ENCODE results near the gene INTS3.

Gene INTS3

DNA sequence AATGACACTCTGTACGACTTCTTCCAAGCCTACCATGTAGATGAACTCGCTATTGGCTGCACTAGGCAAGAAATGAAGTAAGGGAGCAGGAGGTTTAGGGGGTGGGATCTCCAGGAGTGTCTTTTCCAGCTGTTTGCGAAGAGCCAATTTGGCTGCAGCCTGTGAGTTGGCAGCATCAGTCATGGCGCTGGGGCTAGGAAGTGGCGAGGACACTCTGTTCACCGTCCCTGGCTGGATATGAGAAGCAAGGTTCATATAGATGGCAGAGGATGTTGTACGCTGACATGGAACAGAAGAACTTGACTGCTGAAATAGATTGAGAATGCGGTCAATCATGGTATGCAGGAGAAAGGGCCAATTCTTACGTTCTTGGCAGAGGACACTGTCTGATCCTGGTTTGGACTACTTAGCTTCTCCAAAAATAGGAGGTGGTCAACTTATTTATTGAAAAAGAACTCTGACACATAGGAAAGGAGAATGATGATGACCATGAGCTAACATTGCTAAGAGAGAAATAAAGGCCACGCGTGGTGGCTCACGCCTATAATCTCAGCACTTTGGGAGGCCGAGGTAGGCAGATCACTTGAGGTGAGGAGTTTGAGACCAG, 88.5 kb downstream of the INTS3 start:
- ChIA-PET CTCF (interaction anchor here (0.6 to 1.6 kb wide), 4 partner anchors 10 to 174 kb away, joined by 4 to 9 read pairs (median 6); no protein-coding TSS in a partner anchor), POLR2A (interaction anchor here (0.6 to 1.6 kb wide), 2 partner anchors 170 to 174 kb away, joined by 3 to 5 read pairs; partner anchors contain the start of gene RPS27)
- Histone ChIP-seq H3K9me3 (ENCODE audit: control insufficient read depth, insufficient read depth, low read depth, low read length) (no peaks in the 10 kb centered on the region), H3K4me1 (ENCODE audit: control insufficient read depth, insufficient read depth, low read length) (no peaks in the 10 kb centered on the region), H3K4me3 (ENCODE audit: low read depth, low read length) (no peak overlapping the region), H3K27ac (ENCODE audit: extremely low read depth, low read depth, low read length) (no peak overlapping the region), H3K36me3 (ENCODE audit: control insufficient read depth in 2 of 2, insufficient read depth in 1 of 2, low read length in 2 of 2) (peaks cover 63 to 81% of the 10 kb centered on the region in 2 experiments)
- TF ChIP-seq, protein P1, sequence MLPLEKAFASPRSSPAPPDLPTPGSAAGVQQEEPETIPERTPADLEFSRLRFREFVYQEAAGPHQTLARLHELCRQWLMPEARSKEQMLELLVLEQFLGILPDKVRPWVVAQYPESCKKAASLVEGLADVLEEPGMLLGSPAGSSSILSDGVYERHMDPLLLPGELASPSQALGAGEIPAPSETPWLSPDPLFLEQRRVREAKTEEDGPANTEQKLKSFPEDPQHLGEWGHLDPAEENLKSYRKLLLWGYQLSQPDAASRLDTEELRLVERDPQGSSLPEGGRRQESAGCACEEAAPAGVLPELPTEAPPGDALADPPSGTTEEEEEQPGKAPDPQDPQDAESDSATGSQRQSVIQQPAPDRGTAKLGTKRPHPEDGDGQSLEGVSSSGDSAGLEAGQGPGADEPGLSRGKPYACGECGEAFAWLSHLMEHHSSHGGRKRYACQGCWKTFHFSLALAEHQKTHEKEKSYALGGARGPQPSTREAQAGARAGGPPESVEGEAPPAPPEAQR (tag by site-specific recombination; IDR thresholded peaks at IDR 0.05): no peak
- TF ChIP-seq MZF1 (tag by site-specific recombination; IDR thresholded peaks at IDR 0.05; ENCODE audit: borderline replicate concordance): no peak
- TF ChIP-seq, protein P2, sequence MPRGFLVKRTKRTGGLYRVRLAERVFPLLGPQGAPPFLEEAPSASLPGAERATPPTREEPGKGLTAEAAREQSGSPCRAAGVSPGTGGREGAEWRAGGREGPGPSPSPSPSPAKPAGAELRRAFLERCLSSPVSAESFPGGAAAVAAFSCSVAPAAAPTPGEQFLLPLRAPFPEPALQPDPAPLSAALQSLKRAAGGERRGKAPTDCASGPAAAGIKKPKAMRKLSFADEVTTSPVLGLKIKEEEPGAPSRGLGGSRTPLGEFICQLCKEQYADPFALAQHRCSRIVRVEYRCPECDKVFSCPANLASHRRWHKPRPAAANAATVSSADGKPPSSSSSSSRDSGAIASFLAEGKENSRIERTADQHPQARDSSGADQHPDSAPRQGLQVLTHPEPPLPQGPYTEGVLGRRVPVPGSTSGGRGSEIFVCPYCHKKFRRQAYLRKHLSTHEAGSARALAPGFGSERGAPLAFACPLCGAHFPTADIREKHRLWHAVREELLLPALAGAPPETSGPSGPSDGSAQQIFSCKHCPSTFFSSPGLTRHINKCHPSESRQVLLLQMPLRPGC (tag by site-specific recombination; IDR thresholded peaks at IDR 0.05): no peak
- no peak for TF ChIP-seq ZNF791 (tag by site-specific recombination; IDR thresholded peaks at IDR 0.05)
- TF ChIP-seq, protein P3, sequence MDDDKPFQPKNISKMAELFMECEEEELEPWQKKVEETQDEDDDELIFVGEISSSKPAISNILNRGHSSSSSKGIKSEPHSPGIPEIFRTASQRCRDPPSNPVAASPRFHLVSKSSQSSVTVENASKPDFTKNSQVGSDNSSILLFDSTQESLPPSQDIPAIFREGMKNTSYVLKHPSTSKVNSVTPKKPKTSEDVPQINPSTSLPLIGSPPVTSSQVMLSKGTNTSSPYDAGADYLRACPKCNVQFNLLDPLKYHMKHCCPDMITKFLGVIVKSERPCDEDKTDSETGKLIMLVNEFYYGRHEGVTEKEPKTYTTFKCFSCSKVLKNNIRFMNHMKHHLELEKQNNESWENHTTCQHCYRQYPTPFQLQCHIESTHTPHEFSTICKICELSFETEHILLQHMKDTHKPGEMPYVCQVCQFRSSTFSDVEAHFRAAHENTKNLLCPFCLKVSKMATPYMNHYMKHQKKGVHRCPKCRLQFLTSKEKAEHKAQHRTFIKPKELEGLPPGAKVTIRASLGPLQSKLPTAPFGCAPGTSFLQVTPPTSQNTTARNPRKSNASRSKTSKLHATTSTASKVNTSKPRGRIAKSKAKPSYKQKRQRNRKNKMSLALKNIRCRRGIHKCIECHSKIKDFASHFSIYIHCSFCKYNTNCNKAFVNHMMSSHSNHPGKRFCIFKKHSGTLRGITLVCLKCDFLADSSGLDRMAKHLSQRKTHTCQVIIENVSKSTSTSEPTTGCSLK (tag by site-specific recombination; IDR thresholded peaks at IDR 0.05): no peak
- no peak for TF ChIP-seq ZNF175 (tag by site-specific recombination; IDR thresholded peaks at IDR 0.05)
- TF ChIP-seq, protein P4, sequence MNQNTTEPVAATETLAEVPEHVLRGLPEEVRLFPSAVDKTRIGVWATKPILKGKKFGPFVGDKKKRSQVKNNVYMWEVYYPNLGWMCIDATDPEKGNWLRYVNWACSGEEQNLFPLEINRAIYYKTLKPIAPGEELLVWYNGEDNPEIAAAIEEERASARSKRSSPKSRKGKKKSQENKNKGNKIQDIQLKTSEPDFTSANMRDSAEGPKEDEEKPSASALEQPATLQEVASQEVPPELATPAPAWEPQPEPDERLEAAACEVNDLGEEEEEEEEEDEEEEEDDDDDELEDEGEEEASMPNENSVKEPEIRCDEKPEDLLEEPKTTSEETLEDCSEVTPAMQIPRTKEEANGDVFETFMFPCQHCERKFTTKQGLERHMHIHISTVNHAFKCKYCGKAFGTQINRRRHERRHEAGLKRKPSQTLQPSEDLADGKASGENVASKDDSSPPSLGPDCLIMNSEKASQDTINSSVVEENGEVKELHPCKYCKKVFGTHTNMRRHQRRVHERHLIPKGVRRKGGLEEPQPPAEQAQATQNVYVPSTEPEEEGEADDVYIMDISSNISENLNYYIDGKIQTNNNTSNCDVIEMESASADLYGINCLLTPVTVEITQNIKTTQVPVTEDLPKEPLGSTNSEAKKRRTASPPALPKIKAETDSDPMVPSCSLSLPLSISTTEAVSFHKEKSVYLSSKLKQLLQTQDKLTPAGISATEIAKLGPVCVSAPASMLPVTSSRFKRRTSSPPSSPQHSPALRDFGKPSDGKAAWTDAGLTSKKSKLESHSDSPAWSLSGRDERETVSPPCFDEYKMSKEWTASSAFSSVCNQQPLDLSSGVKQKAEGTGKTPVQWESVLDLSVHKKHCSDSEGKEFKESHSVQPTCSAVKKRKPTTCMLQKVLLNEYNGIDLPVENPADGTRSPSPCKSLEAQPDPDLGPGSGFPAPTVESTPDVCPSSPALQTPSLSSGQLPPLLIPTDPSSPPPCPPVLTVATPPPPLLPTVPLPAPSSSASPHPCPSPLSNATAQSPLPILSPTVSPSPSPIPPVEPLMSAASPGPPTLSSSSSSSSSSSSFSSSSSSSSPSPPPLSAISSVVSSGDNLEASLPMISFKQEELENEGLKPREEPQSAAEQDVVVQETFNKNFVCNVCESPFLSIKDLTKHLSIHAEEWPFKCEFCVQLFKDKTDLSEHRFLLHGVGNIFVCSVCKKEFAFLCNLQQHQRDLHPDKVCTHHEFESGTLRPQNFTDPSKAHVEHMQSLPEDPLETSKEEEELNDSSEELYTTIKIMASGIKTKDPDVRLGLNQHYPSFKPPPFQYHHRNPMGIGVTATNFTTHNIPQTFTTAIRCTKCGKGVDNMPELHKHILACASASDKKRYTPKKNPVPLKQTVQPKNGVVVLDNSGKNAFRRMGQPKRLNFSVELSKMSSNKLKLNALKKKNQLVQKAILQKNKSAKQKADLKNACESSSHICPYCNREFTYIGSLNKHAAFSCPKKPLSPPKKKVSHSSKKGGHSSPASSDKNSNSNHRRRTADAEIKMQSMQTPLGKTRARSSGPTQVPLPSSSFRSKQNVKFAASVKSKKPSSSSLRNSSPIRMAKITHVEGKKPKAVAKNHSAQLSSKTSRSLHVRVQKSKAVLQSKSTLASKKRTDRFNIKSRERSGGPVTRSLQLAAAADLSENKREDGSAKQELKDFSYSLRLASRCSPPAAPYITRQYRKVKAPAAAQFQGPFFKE (tag by site-specific recombination; IDR thresholded peaks at IDR 0.05; ENCODE audit: borderline replicate concordance): no peak

DNA sequence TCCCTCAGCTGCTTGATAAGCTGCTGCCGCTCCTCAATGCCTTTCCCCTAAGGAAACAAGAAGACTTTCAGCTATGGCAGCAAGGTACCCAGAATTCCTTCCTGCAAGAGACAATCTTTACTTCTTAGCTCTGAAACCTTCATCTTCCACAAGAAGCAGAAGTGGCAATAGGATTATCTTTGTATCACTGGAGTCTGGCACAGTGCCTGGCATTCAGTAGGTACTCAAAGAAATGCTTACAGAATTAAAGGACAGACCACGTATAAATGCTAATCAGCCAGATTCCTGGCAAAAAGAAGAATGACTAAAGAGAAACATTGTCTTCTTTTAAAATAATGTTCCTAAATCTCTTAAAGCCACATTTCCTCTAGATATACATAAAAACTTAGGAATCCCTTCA, 91.0 kb downstream of the INTS3 start:
- H3K9me3 ChIP-seq (ENCODE audit: control insufficient read depth, insufficient read depth, low read depth, low read length): no peaks in the 10 kb centered on the region
- H3K4me1 ChIP-seq (ENCODE audit: control insufficient read depth, insufficient read depth, low read length): no peaks in the 10 kb centered on the region
- ChIA-PET CTCF (interaction anchor here (0.6 to 5.8 kb wide), 3 partner anchors 20 to 168 kb away, joined by 3 to 30 read pairs (median 3); partner anchors contain the start of gene RAB13), POLR2A (no interaction called here)
- TF ChIP-seq, protein P1 (tag by site-specific recombination; IDR thresholded peaks at IDR 0.05): no peak
- TF ChIP-seq ZNF660 (tag by site-specific recombination; IDR thresholded peaks at IDR 0.05): no peak
- no peak for TF ChIP-seq ZNF791 (tag by site-specific recombination; IDR thresholded peaks at IDR 0.05)
- TF ChIP-seq, protein P5, sequence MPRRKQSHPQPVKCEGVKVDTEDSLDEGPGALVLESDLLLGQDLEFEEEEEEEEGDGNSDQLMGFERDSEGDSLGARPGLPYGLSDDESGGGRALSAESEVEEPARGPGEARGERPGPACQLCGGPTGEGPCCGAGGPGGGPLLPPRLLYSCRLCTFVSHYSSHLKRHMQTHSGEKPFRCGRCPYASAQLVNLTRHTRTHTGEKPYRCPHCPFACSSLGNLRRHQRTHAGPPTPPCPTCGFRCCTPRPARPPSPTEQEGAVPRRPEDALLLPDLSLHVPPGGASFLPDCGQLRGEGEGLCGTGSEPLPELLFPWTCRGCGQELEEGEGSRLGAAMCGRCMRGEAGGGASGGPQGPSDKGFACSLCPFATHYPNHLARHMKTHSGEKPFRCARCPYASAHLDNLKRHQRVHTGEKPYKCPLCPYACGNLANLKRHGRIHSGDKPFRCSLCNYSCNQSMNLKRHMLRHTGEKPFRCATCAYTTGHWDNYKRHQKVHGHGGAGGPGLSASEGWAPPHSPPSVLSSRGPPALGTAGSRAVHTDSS (tag by site-specific recombination; IDR thresholded peaks at IDR 0.05): no peak
- no peak for TF ChIP-seq ZNF701 (tag by site-specific recombination; IDR thresholded peaks at IDR 0.05)
- peaks cover 52 to 61% of the 10 kb centered on the region in 2 experiments for H3K36me3 ChIP-seq (ENCODE audit: control insufficient read depth in 2 of 2, insufficient read depth in 1 of 2, low read length in 2 of 2)
- no peak overlapping the region for H3K27ac ChIP-seq (ENCODE audit: extremely low read depth, low read depth, low read length)
- H3K4me3 ChIP-seq (ENCODE audit: low read depth, low read length): no peak overlapping the region
